SK-N-SH treated with all-trans-retinoic acid at 6 μM for 48 hours (cell line): ENCODE results near the gene HTT.

Experiments used
- ATAC-seq: fragments of 200-7000 bp; cut with Tn5 transposase; 3 replicates; pipeline ENCODE4 v1.9.1; 2020; ENCODE audit warnings: mild to moderate bottlenecking, moderate library complexity
- ARNTL ChIP-seq: fragments of 450-650 bp; formaldehyde crosslinking; IDR thresholded peaks from 2 replicates; pipeline ENCODE4 v1.5.0; 2020; ENCODE audit warnings: low read depth, mild to moderate bottlenecking, moderate library complexity, borderline replicate concordance
- BACH2 ChIP-seq: fragments of 250-450 bp; sonication (Bioruptor Pico); IDR thresholded peaks from 2 replicates; pipeline ENCODE4 v1.9.0; 2021; ENCODE audit warnings: mild to moderate bottlenecking, borderline replicate concordance
- CSDC2 ChIP-seq: fragments of 250-450 bp; sonication (Bioruptor Pico); IDR thresholded peaks from 2 replicates; pipeline ENCODE4 v1.5.0; 2020; ENCODE audit warnings: mild to moderate bottlenecking, moderate library complexity
- ESRRG ChIP-seq: fragments of 250-450 bp; sonication (Bioruptor Pico); IDR thresholded peaks from 2 replicates; pipeline ENCODE4 v1.6.1; 2021; ENCODE audit warnings: mild to moderate bottlenecking
- ISL1 ChIP-seq: fragments of 250-450 bp; sonication (Bioruptor Pico); IDR thresholded peaks from 2 replicates; pipeline ENCODE4 v2.1.2; 2022; ENCODE audit warnings: mild to moderate bottlenecking, moderate library complexity
- OSR1 ChIP-seq: fragments of 250-450 bp; sonication (Bioruptor Pico); IDR thresholded peaks from 2 replicates; pipeline ENCODE4 v1.8.0; 2022; ENCODE audit warnings: moderate library complexity, mild to moderate bottlenecking, inconsistent platforms
- PPARA ChIP-seq: fragments of 250-450 bp; sonication (Bioruptor Pico); IDR thresholded peaks from 2 replicates; pipeline ENCODE4 v1.5.0; 2020; ENCODE audit warnings: mild to moderate bottlenecking, borderline replicate concordance
- RARB ChIP-seq: fragments of 250-450 bp; sonication (Bioruptor Pico); IDR thresholded peaks from 2 replicates; pipeline ENCODE4 v1.8.0; 2021; ENCODE audit warnings: mild to moderate bottlenecking, moderate library complexity
- SNAI2 ChIP-seq: fragments of 250-450 bp; sonication (Bioruptor Pico); IDR thresholded peaks from 2 replicates; pipeline ENCODE4 v1.5.0; 2020; ENCODE audit warnings: mild to moderate bottlenecking, moderate library complexity
- TOX ChIP-seq: fragments of 250-450 bp; sonication (Bioruptor Pico); IDR thresholded peaks from 2 replicates; pipeline ENCODE4 v1.8.0; 2021; ENCODE audit warnings: mild to moderate bottlenecking, moderate library complexity, borderline replicate concordance
- ZC3H10 ChIP-seq: fragments of 250-450 bp; sonication (Bioruptor Pico); IDR thresholded peaks from 2 replicates; pipeline ENCODE4 v1.5.1; 2021; ENCODE audit warnings: mild to moderate bottlenecking, moderate library complexity
- ZFP3 ChIP-seq: fragments of 250-450 bp; sonication (Bioruptor Pico); IDR thresholded peaks from 2 replicates; pipeline ENCODE4 v1.5.0; 2020; ENCODE audit warnings: mild to moderate bottlenecking, moderate library complexity
- ZNF565 ChIP-seq: fragments of 450-650 bp; formaldehyde crosslinking; conservative IDR thresholded peaks from 2 replicates; pipeline ENCODE4 v1.5.0; 2020; ENCODE audit warnings: low read depth, mild to moderate bottlenecking, moderate library complexity
- ZNF70 ChIP-seq: fragments of 450-650 bp; formaldehyde crosslinking; IDR thresholded peaks from 2 replicates; pipeline ENCODE4 v1.5.0; 2020; ENCODE audit warnings: mild to moderate bottlenecking, moderate library complexity
- ZNF8 ChIP-seq: fragments of 450-650 bp; formaldehyde crosslinking; IDR thresholded peaks from 2 replicates; pipeline ENCODE4 v1.5.0; 2020; ENCODE audit warnings: mild to moderate bottlenecking, moderate library complexity
- TF ChIP-seq, protein P1 (sequence below): fragments of 250-450 bp; sonication (Bioruptor Pico); IDR thresholded peaks from 2 replicates; pipeline ENCODE4 v1.5.0; 2020; ENCODE audit warnings: mild to moderate bottlenecking, moderate library complexity
- TF ChIP-seq, protein P2 (sequence below): fragments of 250-450 bp; sonication (Bioruptor Pico); IDR thresholded peaks from 2 replicates; pipeline ENCODE4 v1.5.1; 2021; ENCODE audit warnings: mild to moderate bottlenecking, moderate library complexity
- TF ChIP-seq, protein P3 (sequence below): fragments of 250-450 bp; sonication (Bioruptor Pico); IDR thresholded peaks from 2 replicates; pipeline ENCODE4 v1.8.0; 2021; ENCODE audit warnings: low read depth, mild to moderate bottlenecking, moderate library complexity, borderline replicate concordance

HTT gene

DNA sequence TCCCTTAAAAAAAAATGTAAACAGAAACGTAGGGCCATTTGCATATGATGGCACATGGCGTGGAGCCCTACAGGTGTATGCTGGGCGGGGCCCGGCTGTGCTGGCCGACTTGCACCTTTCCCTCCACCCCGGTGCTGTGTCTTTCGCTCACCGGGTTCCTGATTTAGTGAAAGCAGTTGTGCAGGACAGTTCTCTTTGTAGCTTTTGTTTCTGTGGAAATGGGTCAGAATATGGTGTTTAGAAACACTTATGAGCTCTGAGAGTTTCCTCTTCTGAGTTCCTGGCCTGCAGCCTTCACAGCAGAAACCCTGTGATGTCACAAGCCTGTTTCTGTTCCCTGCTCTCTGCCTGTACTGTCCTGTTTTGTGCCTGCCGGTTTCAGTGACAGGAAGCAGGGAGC, 152.0 kb downstream of the HTT start:
- no peak for ATAC-seq
- TF ChIP-seq ZNF70 (CRISPR knock-in tag) = no peak
- TF ChIP-seq, protein P1, sequence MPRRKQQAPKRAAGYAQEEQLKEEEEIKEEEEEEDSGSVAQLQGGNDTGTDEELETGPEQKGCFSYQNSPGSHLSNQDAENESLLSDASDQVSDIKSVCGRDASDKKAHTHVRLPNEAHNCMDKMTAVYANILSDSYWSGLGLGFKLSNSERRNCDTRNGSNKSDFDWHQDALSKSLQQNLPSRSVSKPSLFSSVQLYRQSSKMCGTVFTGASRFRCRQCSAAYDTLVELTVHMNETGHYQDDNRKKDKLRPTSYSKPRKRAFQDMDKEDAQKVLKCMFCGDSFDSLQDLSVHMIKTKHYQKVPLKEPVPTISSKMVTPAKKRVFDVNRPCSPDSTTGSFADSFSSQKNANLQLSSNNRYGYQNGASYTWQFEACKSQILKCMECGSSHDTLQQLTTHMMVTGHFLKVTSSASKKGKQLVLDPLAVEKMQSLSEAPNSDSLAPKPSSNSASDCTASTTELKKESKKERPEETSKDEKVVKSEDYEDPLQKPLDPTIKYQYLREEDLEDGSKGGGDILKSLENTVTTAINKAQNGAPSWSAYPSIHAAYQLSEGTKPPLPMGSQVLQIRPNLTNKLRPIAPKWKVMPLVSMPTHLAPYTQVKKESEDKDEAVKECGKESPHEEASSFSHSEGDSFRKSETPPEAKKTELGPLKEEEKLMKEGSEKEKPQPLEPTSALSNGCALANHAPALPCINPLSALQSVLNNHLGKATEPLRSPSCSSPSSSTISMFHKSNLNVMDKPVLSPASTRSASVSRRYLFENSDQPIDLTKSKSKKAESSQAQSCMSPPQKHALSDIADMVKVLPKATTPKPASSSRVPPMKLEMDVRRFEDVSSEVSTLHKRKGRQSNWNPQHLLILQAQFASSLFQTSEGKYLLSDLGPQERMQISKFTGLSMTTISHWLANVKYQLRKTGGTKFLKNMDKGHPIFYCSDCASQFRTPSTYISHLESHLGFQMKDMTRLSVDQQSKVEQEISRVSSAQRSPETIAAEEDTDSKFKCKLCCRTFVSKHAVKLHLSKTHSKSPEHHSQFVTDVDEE (CRISPR knock-in tag) = no peak
- no peak for TF ChIP-seq ISL1 (CRISPR knock-in tag)
- TF ChIP-seq RARB (CRISPR knock-in tag) = no peak
- no peak for TF ChIP-seq BACH2 (CRISPR knock-in tag)
- TF ChIP-seq, protein P2, sequence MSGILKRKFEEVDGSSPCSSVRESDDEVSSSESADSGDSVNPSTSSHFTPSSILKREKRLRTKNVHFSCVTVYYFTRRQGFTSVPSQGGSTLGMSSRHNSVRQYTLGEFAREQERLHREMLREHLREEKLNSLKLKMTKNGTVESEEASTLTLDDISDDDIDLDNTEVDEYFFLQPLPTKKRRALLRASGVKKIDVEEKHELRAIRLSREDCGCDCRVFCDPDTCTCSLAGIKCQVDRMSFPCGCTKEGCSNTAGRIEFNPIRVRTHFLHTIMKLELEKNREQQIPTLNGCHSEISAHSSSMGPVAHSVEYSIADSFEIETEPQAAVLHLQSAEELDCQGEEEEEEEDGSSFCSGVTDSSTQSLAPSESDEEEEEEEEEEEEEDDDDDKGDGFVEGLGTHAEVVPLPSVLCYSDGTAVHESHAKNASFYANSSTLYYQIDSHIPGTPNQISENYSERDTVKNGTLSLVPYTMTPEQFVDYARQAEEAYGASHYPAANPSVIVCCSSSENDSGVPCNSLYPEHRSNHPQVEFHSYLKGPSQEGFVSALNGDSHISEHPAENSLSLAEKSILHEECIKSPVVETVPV (CRISPR knock-in tag) = no peak
- no peak for TF ChIP-seq SNAI2 (CRISPR knock-in tag)
- TF ChIP-seq, protein P3, sequence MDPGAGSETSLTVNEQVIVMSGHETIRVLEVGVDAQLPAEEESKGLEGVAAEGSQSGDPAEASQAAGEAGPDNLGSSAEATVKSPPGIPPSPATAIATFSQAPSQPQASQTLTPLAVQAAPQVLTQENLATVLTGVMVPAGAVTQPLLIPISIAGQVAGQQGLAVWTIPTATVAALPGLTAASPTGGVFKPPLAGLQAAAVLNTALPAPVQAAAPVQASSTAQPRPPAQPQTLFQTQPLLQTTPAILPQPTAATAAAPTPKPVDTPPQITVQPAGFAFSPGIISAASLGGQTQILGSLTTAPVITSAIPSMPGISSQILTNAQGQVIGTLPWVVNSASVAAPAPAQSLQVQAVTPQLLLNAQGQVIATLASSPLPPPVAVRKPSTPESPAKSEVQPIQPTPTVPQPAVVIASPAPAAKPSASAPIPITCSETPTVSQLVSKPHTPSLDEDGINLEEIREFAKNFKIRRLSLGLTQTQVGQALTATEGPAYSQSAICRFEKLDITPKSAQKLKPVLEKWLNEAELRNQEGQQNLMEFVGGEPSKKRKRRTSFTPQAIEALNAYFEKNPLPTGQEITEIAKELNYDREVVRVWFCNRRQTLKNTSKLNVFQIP = no peak
- TF ChIP-seq ZNF8 = no peak
- TF ChIP-seq ESRRG (CRISPR knock-in tag) = no peak
- TF ChIP-seq CSDC2 (CRISPR knock-in tag) = no peak
- TF ChIP-seq OSR1 (CRISPR knock-in tag) = no peak

DNA sequence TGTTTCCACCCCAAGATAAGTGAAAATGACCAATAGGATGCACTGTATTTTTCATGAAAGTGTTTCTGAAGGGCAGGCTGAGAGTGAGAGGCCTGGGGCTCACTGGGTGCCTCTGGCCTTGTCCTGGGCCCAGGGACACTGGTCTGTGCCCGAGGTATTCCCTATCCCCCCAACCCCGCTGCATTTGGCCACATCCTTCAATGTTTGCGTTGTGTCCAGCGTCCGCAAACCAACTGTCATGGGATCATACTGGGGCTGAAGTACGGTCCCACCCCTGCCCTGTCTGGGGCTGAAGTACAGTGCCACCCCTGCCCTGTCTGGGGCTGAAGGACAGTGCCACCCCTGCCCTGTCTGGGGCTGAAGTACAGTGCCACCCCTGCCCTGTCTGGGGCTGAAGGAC, 152.5 kb downstream of the HTT start:
- no peak for ATAC-seq
- TF ChIP-seq TOX (CRISPR knock-in tag) (no peak), CSDC2 (CRISPR knock-in tag) (no peak), OSR1 (CRISPR knock-in tag) (no peak), ZNF565 (CRISPR knock-in tag) (no peak), PPARA (CRISPR knock-in tag) (no peak), ZFP3 (CRISPR knock-in tag) (no peak), BACH2 (CRISPR knock-in tag) (no peak)
- TF ChIP-seq, protein P1 (CRISPR knock-in tag) = no peak
- TF ChIP-seq, all 23 proteins: peak for 0

DNA sequence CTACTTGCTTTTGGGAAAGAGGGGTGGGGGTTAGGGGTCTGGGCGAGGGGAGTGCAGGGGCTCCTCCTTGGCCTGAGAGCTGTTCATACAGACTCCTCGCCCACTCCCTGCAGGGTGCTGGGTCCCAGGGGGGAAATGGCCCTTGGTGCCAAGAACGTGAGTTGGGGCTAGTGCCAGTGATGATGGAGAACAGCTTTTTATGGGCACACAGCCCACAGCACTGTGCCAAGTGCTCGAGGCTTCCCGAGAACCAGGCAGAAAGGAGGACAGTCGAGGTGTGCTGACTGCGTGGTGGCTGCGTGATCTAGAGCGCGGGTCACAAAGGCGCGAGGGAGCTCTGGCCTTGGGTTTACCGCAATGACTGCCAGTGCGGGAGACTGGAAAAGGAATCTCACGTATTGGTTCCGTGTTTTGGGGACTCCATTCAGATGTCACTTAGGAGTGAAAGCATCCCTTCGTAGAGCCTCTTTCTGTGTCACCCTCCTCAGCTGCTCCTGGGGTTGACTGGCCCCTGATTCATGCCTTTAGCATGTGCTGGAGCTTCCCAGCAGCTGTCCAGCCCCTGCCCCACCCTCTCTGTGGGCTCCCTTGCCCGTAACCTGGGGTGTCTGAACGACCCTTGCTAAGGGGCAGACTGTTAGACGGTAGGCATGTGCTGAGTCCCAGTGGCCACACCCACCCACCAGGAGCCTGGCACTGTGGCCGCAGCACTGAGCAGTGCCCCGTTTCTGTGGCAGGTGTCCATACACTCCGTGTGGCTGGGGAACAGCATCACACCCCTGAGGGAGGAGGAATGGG, 153.6 kb downstream of the HTT start:
- ATAC-seq = no peak
- TF ChIP-seq ZC3H10 (CRISPR knock-in tag) (no peak), ESRRG (CRISPR knock-in tag) (no peak), ARNTL (CRISPR knock-in tag) (no peak), RARB (CRISPR knock-in tag) (no peak)

DNA sequence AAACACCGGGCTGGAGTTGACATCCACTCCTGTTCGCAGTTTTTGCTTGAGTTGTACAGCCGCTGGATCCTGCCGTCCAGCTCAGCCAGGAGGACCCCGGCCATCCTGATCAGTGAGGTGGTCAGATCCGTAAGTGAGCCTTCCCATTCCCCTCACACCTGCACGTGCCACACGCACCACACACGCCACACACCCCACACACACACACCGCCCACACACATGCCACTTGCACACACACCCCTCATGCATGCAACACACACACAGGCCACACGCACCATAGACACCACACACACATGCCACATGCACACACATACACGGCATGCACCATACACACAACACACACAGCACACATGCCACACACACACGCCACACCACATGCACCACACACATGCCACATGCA, 154.4 kb downstream of the HTT start:
- ATAC-seq = no peak
- TF ChIP-seq, protein P1 (CRISPR knock-in tag) = no peak
- TF ChIP-seq BACH2 (CRISPR knock-in tag) (no peak), ZNF70 (CRISPR knock-in tag) (no peak), RARB (CRISPR knock-in tag) (no peak), TOX (CRISPR knock-in tag) (no peak), ISL1 (CRISPR knock-in tag) (no peak), ZC3H10 (CRISPR knock-in tag) (no peak)
